WERI-Rb-1 (cell line): Measurements from ENCODE around the gene SAT1.

Experiments used
- DNase-seq: peaks from one replicate; pipeline ENCODE4 v3.0.0-alpha.2; 2020
- H3K27ac ChIP-seq: fragments of 250-450 bp; sonication (Bioruptor Pico); 2 replicates; pipeline ENCODE4 v1.5.1; 2020; ENCODE audit warnings: mild to moderate bottlenecking, moderate library complexity
- H3K27me3 ChIP-seq: fragments of 250-450 bp; sonication (Bioruptor Pico); 2 replicates; pipeline ENCODE4 v1.5.1; 2021; ENCODE audit warnings: mild to moderate bottlenecking, low read depth, moderate library complexity; ENCODE audit not compliant: insufficient read depth, severe bottlenecking
- H3K36me3 ChIP-seq: fragments of 250-450 bp; sonication (Bioruptor Pico); 2 replicates; pipeline ENCODE4 v1.5.1; 2020; ENCODE audit warnings: mild to moderate bottlenecking, moderate library complexity
- H3K4me3 ChIP-seq: 2 replicates; pipeline ENCODE4 v1.5.1; 2011; ENCODE audit warnings: low read depth, mild to moderate bottlenecking, control low read depth, low read length
- H3K9me3 ChIP-seq: fragments of 250-450 bp; sonication (Bioruptor Pico); 2 replicates; pipeline ENCODE4 v1.5.1; 2021; ENCODE audit warnings: mild to moderate bottlenecking, moderate library complexity; ENCODE audit not compliant: severe bottlenecking
- CTCF ChIP-seq: IDR thresholded peaks from 2 replicates; pipeline ENCODE4 v1.5.1; 2011; ENCODE audit warnings: low read depth, mild to moderate bottlenecking, control low read depth, inconsistent platforms, low read length

Gene SAT1

DNA sequence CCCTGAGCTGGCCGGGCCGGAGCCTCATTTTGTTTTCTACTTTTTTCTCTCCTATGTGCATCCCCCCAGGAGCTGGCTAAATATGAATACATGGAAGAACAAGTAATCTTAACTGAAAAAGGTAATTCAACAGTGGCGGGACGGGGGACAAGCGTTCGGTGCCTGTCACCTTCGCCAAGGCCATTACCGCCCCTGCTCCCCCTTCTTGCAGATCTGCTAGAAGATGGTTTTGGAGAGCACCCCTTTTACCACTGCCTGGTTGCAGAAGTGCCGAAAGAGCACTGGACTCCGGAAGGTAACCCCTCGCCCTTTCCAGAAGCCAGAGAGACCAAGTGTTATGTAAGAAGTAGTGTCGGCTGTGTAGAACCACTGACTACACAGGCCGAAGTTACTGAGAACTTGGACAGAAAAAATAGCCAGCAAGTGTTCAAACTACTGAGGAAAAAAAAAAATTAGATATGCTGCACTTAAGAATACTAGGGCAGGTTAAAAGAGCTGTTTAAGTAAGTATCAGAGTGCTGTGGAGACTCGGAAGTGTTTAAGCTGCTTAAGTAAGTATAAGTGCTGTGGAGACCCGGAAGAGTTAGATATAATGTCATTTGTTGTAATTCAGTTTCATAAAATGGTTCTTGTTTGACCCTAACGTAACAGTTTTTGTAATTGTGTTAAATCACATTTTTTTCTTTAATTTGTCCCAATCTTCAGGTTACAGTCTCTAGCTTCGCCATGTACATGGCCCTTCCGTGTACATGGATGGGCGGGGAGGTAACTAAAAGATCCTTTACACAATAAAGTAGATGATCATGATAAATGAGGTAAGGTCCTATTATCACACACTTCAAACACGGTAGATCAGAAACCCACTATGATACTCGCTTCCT is 856 bp downstream of the SAT1 start:
- Histone ChIP-seq H3K27ac (no peak overlapping the region), H3K36me3 (no peaks in the 10 kb centered on the region), H3K9me3 (no peaks in the 10 kb centered on the region), H3K4me3 (peak overlapping the region; percentile 75), H3K27me3 (no peaks in the 10 kb centered on the region)
- no peak for TF ChIP-seq CTCF
- DNase-seq = no peak

DNA sequence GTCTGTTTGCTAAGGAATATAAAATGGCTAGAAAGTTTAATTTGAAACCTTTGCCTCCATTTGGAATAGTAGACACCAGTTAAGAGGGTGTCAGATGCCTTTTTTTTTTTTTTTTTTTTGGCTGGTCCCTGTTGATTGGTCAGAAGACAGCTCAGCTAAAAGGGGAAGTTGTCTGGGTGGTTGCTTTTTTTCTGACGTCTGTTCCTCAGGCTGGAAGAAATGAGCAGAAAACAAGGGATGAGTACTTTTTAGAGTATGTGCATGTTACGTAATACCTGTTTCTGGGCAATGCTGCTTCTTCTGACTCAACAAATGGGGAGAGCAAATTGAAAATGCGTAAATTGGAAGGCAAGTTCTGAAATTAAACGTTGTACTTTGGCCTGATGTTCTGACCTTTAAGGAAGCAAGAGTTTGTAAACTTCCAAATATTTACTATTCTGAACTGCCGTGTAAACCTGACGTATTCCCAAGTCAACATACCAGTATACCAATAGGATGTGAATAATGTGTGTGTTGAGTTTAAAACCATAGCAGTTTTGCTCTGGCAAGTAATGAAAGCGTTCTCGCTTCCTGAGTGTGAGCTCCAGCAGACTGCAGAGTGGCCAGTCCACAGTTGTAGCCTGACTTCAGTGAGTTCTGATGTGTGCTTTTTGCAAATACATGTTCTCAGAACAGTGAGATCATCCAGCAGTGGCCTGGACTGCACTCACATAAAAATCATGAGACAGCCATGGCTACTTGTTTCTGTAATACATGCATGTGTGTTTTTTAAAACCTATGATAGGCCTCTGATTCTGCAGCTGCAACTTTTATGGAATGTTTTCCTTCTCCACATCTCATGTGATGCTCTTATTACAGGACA is 1.7 kb downstream of the SAT1 start:
- TF ChIP-seq CTCF = no peak
- no peak for DNase-seq
- no peaks in the 10 kb centered on the region for H3K9me3 ChIP-seq
- H3K27me3 ChIP-seq = no peaks in the 10 kb centered on the region
- H3K36me3 ChIP-seq = no peaks in the 10 kb centered on the region
- no peak overlapping the region for H3K4me3 ChIP-seq
- H3K27ac ChIP-seq = no peak overlapping the region

DNA sequence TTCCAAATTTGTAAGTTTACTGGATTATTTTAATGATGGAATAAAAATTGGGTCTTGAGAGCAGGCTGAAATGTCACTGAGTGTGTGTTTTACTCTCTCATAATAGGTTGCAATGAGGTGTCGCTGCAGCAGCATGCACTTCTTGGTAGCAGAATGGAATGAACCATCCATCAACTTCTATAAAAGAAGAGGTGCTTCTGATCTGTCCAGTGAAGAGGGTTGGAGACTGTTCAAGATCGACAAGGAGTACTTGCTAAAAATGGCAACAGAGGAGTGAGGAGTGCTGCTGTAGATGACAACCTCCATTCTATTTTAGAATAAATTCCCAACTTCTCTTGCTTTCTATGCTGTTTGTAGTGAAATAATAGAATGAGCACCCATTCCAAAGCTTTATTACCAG is 2.6 kb downstream of the SAT1 start:
- no peak overlapping the region for H3K4me3 ChIP-seq
- no peaks in the 10 kb centered on the region for H3K9me3 ChIP-seq
- H3K27ac ChIP-seq = no peak overlapping the region
- no peak for DNase-seq
- H3K36me3 ChIP-seq = no peaks in the 10 kb centered on the region
- no peak for TF ChIP-seq CTCF
- H3K27me3 ChIP-seq = peaks cover 3% of the 10 kb centered on the region

DNA sequence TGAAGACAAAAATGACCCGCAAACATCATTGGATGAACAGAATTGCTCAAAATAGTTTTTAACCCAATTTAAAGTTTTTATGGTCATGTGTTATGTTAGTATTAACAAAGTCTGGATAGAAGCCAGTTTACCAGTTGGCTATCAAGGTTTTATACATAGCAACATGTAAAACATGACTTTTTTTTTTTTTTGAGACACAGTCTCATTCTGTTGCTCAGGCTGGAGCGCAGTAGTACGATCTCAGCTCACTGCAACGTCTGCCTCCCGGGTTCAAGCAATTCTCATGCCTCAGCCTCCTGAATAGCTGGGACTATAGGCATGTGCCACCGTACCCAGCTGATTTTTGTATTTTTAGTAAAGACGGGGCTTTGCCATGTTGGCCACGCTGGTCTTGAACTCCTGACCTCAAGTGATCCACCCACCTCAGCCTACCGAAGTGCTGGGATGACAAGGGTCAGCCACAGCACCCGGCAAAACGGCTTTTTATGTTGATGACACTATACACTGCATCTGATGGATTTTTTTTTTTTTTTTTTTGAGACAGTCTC is 3.4 kb downstream of the SAT1 start:
- no peak for DNase-seq
- Histone ChIP-seq H3K36me3 (no peaks in the 10 kb centered on the region), H3K9me3 (no peaks in the 10 kb centered on the region), H3K4me3 (no peak overlapping the region), H3K27me3 (peaks cover 3% of the 10 kb centered on the region), H3K27ac (no peak overlapping the region)
- no peak for TF ChIP-seq CTCF

DNA sequence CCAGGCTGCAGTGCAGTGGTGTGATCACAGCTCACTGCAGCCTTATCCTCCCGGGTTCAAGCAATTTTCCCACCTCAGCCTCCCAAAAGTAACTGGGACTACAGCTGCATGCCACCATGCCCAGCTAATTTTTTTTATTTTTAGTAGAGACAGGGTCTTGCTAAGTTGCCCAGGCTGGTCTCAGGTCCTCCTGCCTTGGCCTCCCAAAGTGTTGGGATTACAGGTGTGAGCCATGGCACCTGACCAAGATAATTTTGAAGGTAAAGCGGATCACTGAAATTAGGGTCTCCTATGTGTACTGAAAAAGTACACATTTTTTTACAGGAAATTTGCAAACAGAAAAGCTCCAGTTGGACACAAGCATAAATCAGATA is 4.8 kb downstream of the SAT1 start:
- TF ChIP-seq CTCF = no peak
- Histone ChIP-seq H3K9me3 (no peaks in the 10 kb centered on the region), H3K4me3 (no peak overlapping the region), H3K36me3 (no peaks in the 10 kb centered on the region), H3K27me3 (peaks cover 3% of the 10 kb centered on the region), H3K27ac (no peak overlapping the region)
- no peak for DNase-seq
